ELF-1 (cell line): ENCODE results near the gene CEPT1.
"Not testable (repeated sequence)": the region's sequence is repeated elsewhere in the genome, so short reads cannot be mapped to it uniquely, and the experiment has no call there.

Source experiments
- DNase-seq: peaks from one replicate; pipeline ENCODE4 v3.0.0-alpha.2; 2016; ENCODE audit warnings: low read depth, low spot score

The CEPT1 gene

GRCh38 chr1:111139956-111140679 is at the start of gene CEPT1, which contains the start of gene DRAM2:
Gene CEPT1 (plus strand): TSS chr1:111140223. CDS start chr1:111147715, 7,492 bp downstream.
Gene DRAM2 (minus strand): TSS chr1:111140093. CDS start chr1:111131554, 8,539 bp downstream.
- peak; percentile 98 for DNase-seq

GRCh38 chr1:111095421-111095820 is 44.6 kb upstream of the CEPT1 start:
- not testable (repeated sequence) for DNase-seq

- peak; percentile 53 for DNase-seq
These were observed 42.5 kb upstream of the CEPT1 start for GRCh38 chr1:111097356-111098099.

GRCh38 chr1:111099289-111099688 is 40.7 kb upstream of the CEPT1 start:
- DNase-seq: peak; percentile 25

- DNase-seq: no peak
These were observed 38.0 kb upstream of the CEPT1 start for GRCh38 chr1:111101854-111102642.

GRCh38 chr1:111104981-111105380 is 35.0 kb upstream of the CEPT1 start:
- DNase-seq: no peak

- no peak for DNase-seq
These were observed 29.7 kb upstream of the CEPT1 start for GRCh38 chr1:111110197-111110899.

- DNase-seq: no peak
These were observed 23.5 kb upstream of the CEPT1 start for GRCh38 chr1:111116496-111116895.

- DNase-seq: no peak
These were observed 13.7 kb upstream of the CEPT1 start for GRCh38 chr1:111126354-111126753.

GRCh38 chr1:111127923-111128643 is 11.9 kb upstream of the CEPT1 start:
- DNase-seq: no peak

GRCh38 chr1:111129376-111129775 is 10.6 kb upstream of the CEPT1 start:
- DNase-seq: no peak

GRCh38 chr1:111131693-111132092 is 8.3 kb upstream of the CEPT1 start:
- DNase-seq: no peak

- no peak for DNase-seq
These were observed 6.2 kb upstream of the CEPT1 start for GRCh38 chr1:111133866-111134265.

GRCh38 chr1:111139324-111139955 is 583 bp upstream of the CEPT1 start:
- DNase-seq: peak; percentile 77

GRCh38 chr1:111140680-111140967 is 601 bp downstream of the CEPT1 start:
- DNase-seq: peak; percentile 70

- DNase-seq: no peak
These were observed 1.5 kb downstream of the CEPT1 start for GRCh38 chr1:111141245-111142220.

- DNase-seq: peak; percentile 6
These were observed 2.4 kb downstream of the CEPT1 start for GRCh38 chr1:111142356-111142975.

- DNase-seq: peak; percentile 2
These were observed 5.5 kb downstream of the CEPT1 start for GRCh38 chr1:111145542-111145941.
